HG02981 (cell line): ENCODE data around the gene DNAL4.

Experiments used
- ATAC-seq: cut with Tn5 transposase; IDR thresholded peaks from one replicate; pipeline ENCODE4 v1.9.1; 2021; ENCODE audit warnings: mild to moderate bottlenecking, moderate library complexity; ENCODE audit not compliant: unreplicated experiment

The DNAL4 gene

GRCh38 chr22:38741576-38741975 lies 52.4 kb downstream of the DNAL4 start:
- no peak for ATAC-seq

- ATAC-seq, result no peak
These were observed 52.8 kb downstream of the DNAL4 start for GRCh38 chr22:38741166-38741565.

- ATAC-seq, result no peak
These were observed 53.2 kb downstream of the DNAL4 start for GRCh38 chr22:38740754-38741153.

GRCh38 chr22:38740116-38740723 lies 53.7 kb downstream of the DNAL4 start:
- ATAC-seq, result no peak

GRCh38 chr22:38739300-38740055 lies 54.5 kb downstream of the DNAL4 start:
- ATAC-seq, result no peak

GRCh38 chr22:38738475-38739070 lies 55.4 kb downstream of the DNAL4 start:
- no peak for ATAC-seq

- ATAC-seq, result no peak
These were observed 56.5 kb downstream of the DNAL4 start for GRCh38 chr22:38737302-38738060.

GRCh38 chr22:38736257-38736570 lies 57.7 kb downstream of the DNAL4 start:
- ATAC-seq, result no peak

GRCh38 chr22:38735465-38736256 lies 58.3 kb downstream of the DNAL4 start:
- no peak for ATAC-seq

GRCh38 chr22:38735126-38735464 lies 58.8 kb downstream of the DNAL4 start:
- ATAC-seq, result no peak

GRCh38 chr22:38734421-38735100 lies 59.4 kb downstream of the DNAL4 start:
- ATAC-seq, result no peak

- ATAC-seq, result no peak
These were observed 60.1 kb downstream of the DNAL4 start for GRCh38 chr22:38733724-38734381.

- no peak for ATAC-seq
These were observed 60.6 kb downstream of the DNAL4 start for GRCh38 chr22:38733329-38733723.

GRCh38 chr22:38732251-38732815 lies 61.6 kb downstream of the DNAL4 start:
- no peak for ATAC-seq

GRCh38 chr22:38731703-38732161 lies 62.2 kb downstream of the DNAL4 start:
- ATAC-seq, result no peak

- no peak for ATAC-seq
These were observed 63.5 kb downstream of the DNAL4 start for GRCh38 chr22:38730411-38730871.

GRCh38 chr22:38729946-38730345 lies 64.0 kb downstream of the DNAL4 start:
- no peak for ATAC-seq

GRCh38 chr22:38728871-38729796 lies 64.8 kb downstream of the DNAL4 start:
- no peak for ATAC-seq
